OCI-M1 (cell line): ENCODE data around the gene IQCB1.
"Not testable (repeated sequence)": the region's sequence is repeated elsewhere in the genome, so short reads cannot be mapped to it uniquely, and the experiment has no call there.

Source experiments
- DNase-seq: peaks from one replicate; lab custom pipeline; 2025; lab: John Stamatoyannopoulos, UW

The IQCB1 gene, protein sequence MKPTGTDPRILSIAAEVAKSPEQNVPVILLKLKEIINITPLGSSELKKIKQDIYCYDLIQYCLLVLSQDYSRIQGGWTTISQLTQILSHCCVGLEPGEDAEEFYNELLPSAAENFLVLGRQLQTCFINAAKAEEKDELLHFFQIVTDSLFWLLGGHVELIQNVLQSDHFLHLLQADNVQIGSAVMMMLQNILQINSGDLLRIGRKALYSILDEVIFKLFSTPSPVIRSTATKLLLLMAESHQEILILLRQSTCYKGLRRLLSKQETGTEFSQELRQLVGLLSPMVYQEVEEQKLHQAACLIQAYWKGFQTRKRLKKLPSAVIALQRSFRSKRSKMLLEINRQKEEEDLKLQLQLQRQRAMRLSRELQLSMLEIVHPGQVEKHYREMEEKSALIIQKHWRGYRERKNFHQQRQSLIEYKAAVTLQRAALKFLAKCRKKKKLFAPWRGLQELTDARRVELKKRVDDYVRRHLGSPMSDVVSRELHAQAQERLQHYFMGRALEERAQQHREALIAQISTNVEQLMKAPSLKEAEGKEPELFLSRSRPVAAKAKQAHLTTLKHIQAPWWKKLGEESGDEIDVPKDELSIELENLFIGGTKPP

DNA sequence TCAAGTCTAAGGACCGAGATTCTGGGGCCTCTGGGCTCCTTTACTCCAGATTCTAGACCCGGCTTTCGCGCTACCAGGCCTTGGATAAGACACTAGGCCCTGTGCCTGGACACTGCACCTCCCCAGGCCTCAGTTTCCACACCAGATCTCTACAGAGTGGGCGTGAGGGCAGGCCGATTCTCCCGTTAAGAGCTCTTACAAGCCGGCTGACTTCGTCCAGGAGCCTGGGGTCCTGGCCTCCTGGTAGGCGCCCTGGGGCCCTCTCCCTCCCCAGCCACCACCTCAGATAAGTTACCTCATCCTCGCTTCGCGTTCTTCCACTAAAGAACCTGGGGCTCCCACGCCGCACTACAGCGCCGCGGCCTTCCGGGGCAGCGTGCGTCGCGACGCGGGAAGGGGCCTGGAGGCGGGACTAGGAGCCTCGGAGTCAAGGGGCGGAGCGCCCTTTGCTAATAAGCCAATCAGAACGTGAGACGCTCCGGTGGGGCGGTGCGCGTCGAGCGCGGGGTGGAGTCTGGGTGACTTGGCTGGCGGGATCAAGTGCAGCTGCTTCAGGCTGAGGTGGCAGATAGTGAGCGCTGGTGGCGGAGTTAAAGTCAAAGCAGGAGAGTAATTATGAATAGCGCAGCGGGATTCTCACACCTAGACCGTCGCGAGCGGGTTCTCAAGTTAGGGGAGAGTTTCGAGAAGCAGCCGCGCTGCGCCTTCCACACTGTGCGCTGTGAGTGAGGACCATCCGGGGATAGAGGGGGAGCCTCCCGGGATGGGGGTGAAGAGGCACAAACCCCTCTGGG, at the start of gene IQCB1, which contains the start of gene EAF2:
TSS of gene IQCB1 (minus strand) at position 390 of the 794 bp plus-strand sequence. CDS start 6,100 bp downstream, outside the sequence.
TSS of gene EAF2 (plus strand) at position 539 of the 794 bp plus-strand sequence. CDS start at position 616, 77 bp downstream.
- DNase-seq: peak; percentile 97

GRCh38 chr3:121883507-121883906, 48.6 kb upstream of the IQCB1 start:
- peak; percentile 57 for DNase-seq

DNA sequence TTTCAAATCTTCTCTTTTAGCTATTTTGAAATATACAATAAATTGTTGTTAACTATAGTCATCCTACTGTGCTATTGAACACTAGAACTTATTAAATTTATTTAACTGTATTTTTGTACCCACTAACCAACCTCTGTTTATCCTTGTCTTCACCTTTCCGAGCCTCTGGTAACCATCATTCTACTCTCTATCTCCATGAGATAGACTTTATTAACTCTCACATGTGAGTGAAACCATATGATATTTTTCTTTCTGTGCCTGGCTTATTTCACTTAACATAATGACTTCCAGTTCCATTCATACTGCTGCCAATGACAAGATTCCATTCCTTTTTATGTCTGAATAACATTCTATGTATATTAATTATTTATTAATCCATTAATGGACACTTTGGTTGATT, 43.6 kb upstream of the IQCB1 start:
- no peak for DNase-seq

DNA sequence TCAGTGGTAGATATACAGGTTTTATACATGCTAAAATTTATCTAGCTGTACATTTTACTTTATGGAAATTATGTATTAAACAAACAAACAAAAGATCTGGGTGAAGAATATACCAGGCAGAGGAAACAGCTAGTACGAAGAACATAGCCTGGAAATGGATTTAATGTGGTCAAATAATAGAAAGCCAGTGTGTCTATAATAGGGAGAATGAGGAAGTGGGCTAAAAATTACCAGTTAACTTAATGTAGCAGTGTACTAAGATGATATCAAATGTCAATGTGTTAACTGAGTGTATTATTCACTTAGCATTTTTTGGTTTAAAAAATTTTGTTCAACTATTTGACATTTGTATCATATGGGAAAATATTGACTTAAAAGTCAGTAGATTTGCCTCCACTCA, 36.6 kb upstream of the IQCB1 start:
- DNase-seq: peak; percentile 72

GRCh38 chr3:121870717-121871116, 35.9 kb upstream of the IQCB1 start:
- DNase-seq: peak; percentile 34

DNA sequence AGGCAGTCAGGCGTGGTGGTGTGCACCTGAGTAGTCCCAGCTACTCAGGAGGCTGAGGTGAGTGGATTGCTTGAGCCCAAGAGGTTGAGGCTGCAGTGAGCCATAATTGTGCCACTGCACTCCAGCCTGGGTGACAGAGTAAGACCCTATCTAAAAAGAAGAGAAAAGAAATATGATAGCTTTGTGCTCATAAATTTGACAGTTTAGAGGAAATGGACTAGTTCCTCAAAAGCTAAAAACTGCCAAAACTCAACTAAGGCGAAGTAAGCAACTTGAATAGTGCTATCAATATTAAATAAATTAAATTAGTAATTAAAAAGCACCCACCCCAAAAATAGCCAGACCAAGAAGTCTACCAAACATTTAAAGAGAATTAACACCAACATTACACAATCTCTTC, 34.9 kb upstream of the IQCB1 start:
- peak; percentile 47 for DNase-seq

DNA sequence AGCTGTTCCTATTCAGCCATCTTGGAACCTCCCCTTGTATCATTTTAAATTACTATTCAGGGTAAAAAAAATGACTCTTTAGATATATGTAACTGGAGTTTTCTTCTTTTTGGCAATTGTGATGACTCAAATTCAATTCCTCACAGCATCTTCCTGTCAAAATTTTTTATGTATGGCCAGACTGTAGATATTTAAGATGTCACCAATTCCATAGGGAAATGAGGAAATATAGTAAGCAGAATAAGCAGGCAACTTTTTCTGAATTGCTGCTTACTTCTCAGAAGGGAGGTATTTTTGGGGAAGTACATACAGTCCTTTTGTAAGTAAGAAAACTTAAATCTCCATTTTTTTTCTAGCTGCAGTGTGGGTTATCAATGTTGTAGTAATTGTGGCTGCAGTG, 28.9 kb upstream of the IQCB1 start:
- DNase-seq: no peak

DNA sequence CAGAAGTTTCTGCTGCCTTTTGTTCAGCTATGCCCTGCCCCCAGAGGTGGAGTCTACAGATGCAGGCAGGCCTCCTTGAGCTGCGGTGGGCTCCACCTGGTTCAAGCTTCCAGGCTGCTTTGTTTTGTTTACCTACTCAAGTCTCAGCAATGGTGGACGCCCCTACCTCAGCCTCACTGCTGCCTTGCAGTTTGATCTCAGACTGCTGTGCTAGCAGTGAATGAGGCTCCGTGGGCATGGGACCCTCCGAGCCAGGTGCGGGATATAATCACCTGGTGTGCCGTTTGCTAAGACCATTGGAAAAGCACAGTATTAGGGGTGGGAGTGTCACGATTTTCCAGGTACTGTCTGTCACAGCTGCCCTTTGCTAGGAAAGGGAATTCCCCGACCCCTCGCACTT, 28.4 kb upstream of the IQCB1 start:
- DNase-seq: not testable (repeated sequence)

DNA sequence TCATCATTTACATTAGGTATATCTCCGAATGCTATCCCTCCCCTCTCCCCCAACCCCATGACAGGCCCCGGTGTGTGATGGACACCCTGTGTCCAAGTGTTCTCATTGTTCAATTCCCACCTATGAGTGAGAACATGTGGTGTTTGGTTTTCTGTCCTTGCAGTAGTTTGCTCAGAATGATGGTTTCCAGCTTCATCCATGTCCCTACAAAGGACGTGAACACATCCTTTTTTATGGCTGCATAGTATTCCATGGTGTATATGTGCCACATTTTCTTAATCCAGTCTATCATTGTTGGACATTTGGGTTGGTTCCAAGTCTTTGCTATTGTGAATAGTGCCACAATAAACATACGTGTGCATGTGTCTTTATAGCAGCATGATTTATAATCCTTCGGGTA, 22.9 kb upstream of the IQCB1 start:
- DNase-seq: not testable (repeated sequence)

DNA sequence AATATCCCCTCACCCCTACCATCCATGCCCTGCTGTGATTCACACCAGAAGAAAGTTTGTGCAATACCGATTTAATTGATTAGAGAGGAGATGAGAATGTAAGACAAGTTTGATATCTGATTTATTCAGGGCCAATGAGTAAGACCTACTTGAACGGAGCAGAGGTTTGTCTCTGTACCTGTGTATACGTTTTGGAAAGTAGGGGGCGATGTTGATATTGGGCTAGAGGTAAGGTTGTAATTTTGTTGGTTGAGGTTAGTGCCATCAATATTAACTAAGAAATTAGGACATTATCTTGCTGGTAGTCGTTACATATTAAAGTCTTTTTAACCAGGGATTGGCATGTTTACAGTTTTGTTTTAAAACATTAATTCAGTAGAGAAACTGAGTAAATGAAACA, 20.7 kb upstream of the IQCB1 start:
- DNase-seq: peak; percentile 37

GRCh38 chr3:121852256-121852655, 17.4 kb upstream of the IQCB1 start:
- no peak for DNase-seq

DNA sequence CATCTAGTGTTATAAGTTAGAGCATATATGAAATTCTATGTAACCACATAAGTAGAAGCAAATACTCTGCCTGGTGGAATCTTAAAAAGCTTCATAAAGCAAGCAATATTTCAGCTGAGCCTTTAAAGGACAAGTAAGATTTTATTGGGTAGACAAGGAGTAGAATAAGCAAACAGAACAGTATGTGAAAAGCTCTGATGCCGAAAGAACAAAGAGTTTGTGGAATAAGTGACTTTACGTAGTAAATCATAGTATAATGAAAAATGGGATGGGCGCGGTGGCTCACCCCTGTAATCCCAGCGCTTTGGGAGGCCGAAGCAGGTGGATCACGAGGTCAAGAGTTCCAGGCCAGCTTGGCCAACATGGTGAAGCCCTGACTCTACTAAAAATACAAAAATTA, 10.0 kb upstream of the IQCB1 start:
- no peak for DNase-seq

- DNase-seq: no peak
These were observed 5.1 kb upstream of the IQCB1 start for GRCh38 chr3:121839962-121840361.

- DNase-seq: peak; percentile 74
These were observed 1.6 kb upstream of the IQCB1 start for GRCh38 chr3:121836481-121836880.

- DNase-seq: peak; percentile 70
These were observed 1.2 kb upstream of the IQCB1 start for GRCh38 chr3:121836064-121836463.

DNA sequence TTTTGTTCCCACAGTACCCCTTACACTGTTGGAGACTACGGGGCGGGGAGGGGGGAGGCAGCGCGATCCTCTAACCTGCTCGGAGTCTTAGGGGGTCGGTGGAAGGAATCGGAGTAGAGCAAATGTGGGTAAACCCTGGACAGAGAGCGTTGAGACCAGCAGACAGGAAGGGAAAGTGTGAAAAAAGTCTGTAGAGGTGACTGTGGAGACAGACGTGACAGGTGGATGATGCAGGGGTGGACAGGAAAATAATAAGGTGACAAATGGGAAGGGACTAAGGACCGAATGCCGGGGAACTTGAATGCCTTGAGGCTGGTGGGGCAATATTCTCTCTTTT, 573 bp upstream of the IQCB1 start:
- DNase-seq: peak; percentile 63

DNA sequence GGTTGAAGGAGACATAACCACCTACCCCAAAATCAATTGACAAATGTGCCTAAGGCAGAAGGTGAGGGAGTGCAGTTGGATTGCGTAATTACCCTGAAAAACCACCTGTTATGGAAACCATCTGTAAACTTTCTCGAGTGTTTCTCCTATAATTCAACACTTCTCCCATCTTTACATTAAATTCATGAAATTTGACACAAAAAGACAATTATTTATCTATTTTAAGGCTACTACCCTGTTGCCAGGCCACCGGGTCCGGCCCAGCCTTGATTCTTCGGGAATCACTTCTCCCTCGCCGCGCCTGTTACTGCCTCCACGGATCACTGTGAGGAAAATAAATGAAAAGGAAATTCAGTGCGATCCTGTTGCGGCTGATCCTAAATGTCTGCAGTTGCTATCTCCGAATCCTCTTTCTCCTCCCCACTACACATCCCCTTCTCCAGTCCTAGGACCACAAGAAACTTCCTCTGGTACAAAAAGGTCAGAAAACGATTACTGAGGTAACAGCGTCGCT, 646 bp downstream of the IQCB1 start:
- peak; percentile 55 for DNase-seq

GRCh38 chr3:121822973-121823372, 11.9 kb downstream of the IQCB1 start:
- no peak for DNase-seq

- DNase-seq: no peak
These were observed 13.2 kb downstream of the IQCB1 start for GRCh38 chr3:121821421-121822199.

GRCh38 chr3:121819236-121819635, 15.6 kb downstream of the IQCB1 start:
- no peak for DNase-seq

GRCh38 chr3:121818578-121818977, 16.3 kb downstream of the IQCB1 start:
- DNase-seq: no peak

DNA sequence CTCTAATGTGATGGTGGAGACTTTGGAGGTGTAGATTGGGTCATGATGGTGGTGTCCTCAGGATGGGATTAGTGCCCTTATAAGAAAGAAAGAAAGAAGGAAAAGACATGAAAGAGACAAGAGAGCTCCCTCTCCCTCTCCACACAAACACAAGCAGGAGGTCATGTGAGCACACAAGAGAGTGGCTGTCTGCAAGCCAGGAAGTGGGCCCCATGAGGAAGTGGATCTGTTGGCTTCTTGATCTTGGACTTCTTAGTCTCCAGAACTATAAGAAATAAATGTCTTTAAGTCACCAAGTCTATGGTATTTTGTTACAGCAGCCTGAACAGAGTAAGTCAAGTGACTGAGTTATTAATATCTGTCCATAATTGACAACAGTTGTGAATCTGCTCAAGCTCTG, 17.1 kb downstream of the IQCB1 start:
- peak; percentile 50 for DNase-seq
